GM21723 (cell line): ENCODE data around the gene PTPRE.
"Not testable (repeated sequence)": the region's sequence is repeated elsewhere in the genome, so short reads cannot be mapped to it uniquely, and the experiment has no call there.

ENCODE experiments used
- ATAC-seq: cut with Tn5 transposase; IDR thresholded peaks from one replicate; pipeline ENCODE4 v1.9.1; 2021; ENCODE audit warnings: mild to moderate bottlenecking, moderate library complexity; ENCODE audit not compliant: unreplicated experiment

The PTPRE gene

GRCh38 chr10:128084991-128085390, 178.1 kb downstream of the PTPRE start:
- ATAC-seq, result no peak

- ATAC-seq, result no peak
These were observed 179.3 kb downstream of the PTPRE start for GRCh38 chr10:128086003-128086863.

DNA sequence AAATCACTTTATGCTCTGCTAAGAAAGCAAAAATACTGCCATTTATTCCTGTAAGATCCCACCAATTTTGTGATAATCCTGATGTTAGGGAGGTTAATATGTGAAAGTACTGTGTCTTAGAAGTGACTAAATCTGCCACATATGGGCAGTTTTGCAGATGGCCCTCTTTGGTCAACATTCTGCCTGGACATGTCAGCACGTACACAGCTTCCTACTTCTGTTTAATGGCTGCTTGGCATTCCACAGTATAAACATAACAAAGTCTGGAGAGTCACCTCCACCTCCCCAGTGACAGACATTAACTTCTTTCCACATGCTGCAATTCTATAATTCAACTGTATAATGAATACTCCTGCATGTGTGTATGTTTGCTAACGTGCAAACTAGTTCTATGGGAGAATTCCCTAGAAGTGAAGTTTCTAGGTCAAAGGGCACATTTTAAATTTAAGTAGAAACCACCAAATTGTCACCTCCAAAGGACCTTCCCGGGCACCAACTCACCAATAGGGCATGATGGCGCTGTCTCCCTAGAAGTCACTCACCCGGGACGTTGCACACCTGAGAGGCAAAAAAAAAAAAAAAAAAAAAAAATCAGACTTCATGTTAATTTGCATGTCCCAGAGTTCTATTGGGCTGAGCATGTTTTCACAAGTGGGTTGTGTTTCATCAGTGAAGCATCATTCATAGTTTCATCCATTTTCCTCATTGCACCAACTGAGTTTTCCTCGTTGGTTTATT, 180.4 kb downstream of the PTPRE start:
- ATAC-seq, result no peak

DNA sequence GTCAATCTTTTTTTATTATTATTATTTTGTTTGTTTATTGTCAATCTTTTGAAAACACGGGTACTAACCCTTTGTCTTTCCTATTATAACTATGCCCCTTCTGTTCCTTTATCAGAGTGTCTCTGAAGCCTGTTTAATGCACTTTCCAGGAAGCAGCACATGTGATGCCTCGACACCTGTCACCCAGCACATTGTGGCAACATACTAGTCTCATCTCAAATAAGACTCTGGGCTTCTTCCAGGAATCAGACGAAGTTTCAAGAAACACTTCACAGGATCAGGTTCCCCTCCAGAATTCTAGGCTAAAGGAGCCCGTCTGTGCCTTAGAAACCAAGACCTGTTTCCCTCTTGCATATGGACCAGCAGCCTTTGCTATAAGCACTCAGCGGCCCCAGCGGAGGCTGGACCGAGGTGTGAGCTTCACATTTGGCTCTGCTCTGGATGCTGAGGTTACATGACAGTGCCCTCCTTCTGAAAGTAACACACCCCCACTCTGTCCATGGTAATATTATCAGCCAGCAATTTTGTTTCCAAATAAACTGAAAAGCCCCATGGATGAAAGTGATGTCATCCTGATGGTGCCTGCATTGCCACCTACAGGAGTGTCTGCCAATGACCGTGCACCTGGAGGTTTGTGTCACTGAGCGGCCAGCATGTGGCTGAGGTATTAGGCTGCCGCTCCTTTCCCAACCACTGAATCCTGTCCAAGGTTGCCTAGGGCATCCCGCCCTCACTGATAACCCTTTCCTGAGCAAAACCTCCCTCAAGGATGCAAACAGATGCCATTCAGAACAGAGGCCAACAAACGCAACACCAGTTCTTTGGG, 181.2 kb downstream of the PTPRE start:
- ATAC-seq, result no peak

- no peak for ATAC-seq
These were observed 184.8 kb downstream of the PTPRE start for GRCh38 chr10:128091636-128092210.

DNA sequence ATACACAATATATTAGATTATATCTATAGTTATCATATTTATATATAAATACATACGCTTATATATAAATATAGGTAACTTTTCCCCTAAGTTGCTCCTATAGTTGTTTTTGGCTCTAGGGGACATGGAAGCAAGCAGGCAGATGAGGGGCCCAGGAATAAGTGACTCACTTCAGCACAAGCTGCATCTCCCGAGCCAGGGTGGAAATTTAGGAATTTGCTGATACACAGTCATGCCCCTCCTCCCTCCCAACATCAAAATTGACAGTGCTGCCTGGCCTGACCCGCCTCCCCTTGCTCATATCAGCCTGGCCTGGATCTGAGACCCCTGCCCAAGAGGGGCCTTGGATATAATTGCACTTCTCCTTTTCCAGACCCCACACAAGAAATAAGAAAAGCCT, 185.6 kb downstream of the PTPRE start:
- no peak for ATAC-seq

- not testable (repeated sequence) for ATAC-seq
These were observed 187.7 kb downstream of the PTPRE start for GRCh38 chr10:128094596-128094995.

GRCh38 chr10:128095027-128095752, 188.3 kb downstream of the PTPRE start:
- no peak for ATAC-seq

DNA sequence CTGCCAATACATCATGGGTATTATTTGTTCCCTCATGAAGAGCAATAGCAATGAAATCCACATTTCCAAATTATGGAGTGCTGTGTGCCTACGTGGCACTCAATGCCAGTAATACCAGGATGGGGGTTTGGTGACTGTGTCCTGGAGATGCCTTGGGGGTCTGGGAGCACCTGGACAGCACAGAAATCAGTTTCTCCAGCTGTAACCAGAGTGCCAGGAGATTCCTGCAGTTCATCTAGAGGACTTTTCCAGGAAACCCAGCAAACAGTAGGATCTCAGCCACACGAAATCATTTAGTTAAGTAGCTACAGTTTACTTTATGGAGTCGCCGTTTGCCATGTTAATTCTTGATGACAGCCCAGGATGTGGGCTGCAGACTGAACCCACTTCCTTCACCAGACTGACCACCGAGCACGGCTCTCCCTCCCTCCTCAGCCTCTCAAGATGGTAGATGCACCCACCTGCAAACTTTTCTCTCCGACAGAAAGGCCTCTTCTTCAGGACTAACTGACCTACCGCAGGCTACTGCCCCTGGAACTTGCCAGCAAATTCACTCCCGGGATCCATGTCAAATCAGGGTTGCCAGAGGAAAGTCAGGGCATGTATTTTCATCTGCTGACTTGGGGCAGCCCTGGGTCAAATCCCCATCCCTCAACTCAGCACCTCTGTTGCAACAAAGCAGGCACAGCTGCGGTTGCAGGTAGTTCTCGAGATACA, 189.0 kb downstream of the PTPRE start:
- ATAC-seq, result no peak

DNA sequence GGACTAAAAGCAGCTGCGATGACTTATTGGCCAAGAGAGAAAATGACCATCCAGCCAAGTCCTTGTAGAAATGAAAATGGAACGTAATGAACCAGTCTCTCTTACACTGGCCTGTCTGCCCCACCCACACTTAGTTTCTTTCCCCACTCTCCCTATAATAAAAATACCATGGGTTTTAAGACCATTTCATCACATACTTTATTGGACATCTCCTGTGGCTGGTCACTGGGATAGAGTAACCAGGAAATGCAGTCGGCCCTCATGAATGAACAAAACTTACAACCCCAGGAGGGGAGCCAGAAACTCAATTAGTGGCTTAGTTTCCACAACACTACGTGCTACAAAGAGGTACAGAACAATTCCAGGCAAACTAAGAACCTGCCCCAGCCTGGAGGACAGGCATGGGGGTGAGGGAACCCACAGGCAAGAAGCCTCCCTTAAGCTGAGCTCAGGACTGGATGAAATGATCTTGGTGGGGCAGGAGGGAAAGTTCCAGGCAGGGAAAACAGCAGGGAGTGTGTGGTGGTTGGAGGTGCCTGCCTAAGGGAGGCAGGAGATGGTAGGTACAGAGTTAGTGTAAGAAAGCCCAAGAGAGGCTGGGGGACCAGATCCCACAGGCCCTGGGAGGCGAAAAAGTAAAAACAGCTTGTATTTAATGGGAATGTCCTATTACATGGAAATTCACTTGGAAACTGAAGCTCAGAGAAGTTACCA, 189.7 kb downstream of the PTPRE start:
- ATAC-seq, result no peak

DNA sequence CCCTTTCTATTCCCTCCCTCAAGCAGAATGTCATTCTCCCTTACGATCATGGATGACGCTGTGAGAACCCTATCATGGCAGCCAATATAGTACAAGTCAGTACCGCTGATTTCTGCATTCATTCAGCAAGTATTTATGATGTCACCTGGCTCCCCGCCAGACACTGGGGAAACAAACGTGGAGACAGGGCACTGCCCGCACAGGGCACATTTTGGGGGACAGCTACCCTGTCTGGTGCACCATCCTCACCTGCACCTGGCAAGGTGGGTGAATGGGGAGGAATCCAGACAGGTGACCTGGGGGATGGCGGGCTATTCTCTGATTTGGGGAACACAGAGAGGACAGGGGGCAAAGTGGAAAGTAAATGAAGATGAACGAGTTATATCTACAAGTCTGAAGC, 190.9 kb downstream of the PTPRE start:
- no peak for ATAC-seq

GRCh38 chr10:128098631-128099030, 191.7 kb downstream of the PTPRE start:
- ATAC-seq, result no peak

GRCh38 chr10:128099901-128100300, 193.0 kb downstream of the PTPRE start:
- ATAC-seq, result no peak

DNA sequence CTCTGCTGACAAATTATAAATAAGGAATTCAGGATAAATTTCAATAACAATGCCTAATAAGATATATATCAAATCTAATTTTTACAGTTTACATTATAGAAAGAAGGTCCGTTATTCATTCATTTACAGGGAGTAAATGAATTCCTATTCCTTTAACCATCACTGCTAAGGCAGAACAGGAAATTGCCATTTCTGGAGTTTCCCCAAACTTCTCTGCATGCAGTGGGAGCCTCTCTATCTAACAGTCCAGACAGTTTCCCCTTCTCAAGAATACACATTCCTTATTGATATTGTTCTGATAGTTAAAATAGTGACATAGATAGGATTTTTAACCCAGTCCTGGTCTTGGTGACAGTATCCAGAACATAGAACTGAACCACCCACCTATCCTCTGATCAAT, 195.0 kb downstream of the PTPRE start:
- ATAC-seq, result no peak

DNA sequence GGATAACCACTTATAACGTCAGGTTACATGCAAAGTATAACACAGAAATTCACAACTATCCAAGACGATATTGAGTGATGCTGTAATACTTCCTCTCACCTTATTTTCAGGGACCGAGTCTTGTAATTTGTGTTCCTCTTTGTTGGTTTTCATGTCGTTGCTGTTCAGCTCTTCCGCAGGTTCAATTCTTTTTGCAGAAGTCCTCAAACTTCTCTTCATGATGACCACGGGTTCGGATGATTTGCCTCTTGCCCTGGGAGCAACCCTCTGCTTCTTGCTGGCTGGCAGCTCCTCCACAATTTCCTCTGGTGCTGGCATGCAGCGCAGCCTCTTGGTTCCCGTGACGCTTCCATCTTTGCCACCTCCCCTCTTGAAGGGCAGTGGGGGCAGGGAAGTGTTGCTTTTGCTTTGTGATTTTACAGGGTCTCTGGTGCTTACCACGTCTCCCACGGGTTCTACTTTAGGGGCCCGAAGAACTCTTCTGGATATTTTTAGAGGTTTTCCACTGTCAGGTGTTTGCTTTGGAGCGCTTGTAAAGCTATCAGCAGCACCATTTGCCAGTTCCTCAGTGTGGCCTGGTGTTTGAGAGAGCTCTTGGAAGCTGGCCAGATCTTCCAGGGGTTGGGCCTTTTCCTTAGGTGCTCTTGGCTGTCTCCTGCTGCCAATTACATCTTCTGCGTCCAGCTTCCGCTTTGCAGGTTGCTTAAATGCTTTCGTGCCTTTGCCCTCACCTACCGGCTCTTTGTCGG, 195.8 kb downstream of the PTPRE start:
- no peak for ATAC-seq

DNA sequence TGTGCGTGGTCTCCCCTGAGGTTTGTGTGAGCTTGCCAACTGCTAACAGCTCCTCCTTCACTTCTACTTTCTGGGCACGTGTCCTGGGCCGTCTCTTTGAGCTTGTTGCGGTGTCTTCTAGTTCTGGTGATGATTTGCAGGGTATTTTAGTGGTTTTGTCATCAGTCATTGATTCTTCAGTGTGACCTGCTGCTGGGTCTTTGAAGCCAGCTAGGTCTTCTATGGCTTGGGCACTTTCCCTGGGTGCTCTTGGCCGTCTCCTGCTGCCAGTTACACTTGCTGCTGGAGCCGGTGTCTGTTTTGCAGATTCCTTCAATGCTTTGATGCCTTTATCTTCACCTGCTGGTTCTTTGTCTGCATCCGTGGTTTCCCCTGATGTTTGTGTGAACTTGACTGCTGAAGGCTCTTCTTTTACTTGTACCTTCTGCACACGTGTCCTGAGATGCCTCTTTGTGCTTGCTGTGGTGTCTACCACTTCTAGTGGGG, 196.4 kb downstream of the PTPRE start:
- ATAC-seq, result no peak

GRCh38 chr10:128105383-128105782, 198.5 kb downstream of the PTPRE start:
- ATAC-seq, result no peak

GRCh38 chr10:128109707-128110106, 202.8 kb downstream of the PTPRE start:
- ATAC-seq, result no peak
